ENCODE measurements around the gene TMEM11. TPM values are rescaled to one million over a fixed set of nuclear protein-coding genes. Genes with fewer than 3 reads are reported as not detected.

TMEM11 gene
- total RNA-seq, 1 donor from 2014 or later: 39.7 TPM

GRCh38 chr17:21211825-21212479 lies 2.0 kb downstream of the TMEM11 start:
- TF ChIP-seq CTCF (IDR thresholded peaks at IDR 0.05; ENCODE audit: borderline replicate concordance): no peak
- Histone ChIP-seq H3K4me3 (peak overlapping the region; percentile 99), H3K27me3 (ENCODE audit: low read depth) (no peaks in the 10 kb centered on the region), H3K4me1 (peaks cover 86% of the 10 kb centered on the region), H3K27ac (replicated peaks) (no peak overlapping the region), H3K9me3 (replicated peaks) (no peaks in the 10 kb centered on the region), H3K36me3 (peaks cover 26% of the 10 kb centered on the region)
- no peak for DNase-seq
- intact Hi-C loops (cut with micrococcal nuclease): no loop called here

- no peaks in the 10 kb centered on the region for H3K27me3 ChIP-seq (ENCODE audit: low read depth)
- H3K9me3 ChIP-seq (replicated peaks): no peaks in the 10 kb centered on the region
- intact Hi-C loops (cut with micrococcal nuclease): no loop called here
- TF ChIP-seq CTCF (IDR thresholded peaks at IDR 0.05; ENCODE audit: borderline replicate concordance): no peak
- peak overlapping the region; percentile 74 for H3K27ac ChIP-seq (replicated peaks)
- H3K4me3 ChIP-seq: no peak overlapping the region
- H3K4me1 ChIP-seq: peaks cover 94% of the 10 kb centered on the region
- peaks cover 26% of the 10 kb centered on the region for H3K36me3 ChIP-seq
- DNase-seq: no peak
Observed at GRCh38 chr17:21210411-21211076, 3.4 kb downstream of the TMEM11 start.

DNA sequence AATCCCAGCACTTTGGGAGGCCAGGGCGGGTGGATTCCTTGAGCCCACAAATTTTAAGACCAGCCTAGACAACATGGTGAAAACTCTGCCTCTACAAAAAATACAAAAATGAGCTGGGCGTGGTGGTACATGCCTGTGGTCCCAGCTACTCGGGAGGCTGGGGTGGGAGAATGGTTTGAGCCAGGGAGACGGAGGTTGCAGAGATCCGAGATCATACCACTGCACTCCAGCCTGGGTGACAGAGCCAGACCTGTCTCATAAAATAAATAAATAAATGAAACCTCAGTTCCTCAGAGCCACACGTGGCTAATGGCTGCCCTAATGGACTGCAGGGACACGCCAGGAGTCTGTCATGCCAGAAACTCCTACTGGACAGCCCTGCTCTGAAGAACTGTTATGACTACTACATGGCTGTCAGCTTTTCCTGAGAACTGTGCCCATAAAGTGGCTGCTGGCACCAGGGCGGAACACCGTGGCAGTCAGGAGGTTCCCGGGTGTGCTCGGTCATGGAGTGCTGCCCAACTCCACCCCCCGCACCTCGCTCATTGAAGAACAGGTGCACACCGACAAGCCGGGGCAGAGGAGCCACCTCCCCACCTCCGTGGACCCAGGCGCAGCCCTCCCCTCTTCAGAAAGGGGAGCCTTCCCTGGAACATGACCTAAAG lies 4.3 kb downstream of the TMEM11 start:
- Histone ChIP-seq H3K27ac (replicated peaks) (peak overlapping the region; percentile 74), H3K9me3 (replicated peaks) (no peaks in the 10 kb centered on the region), H3K4me3 (peak overlapping the region; percentile 2), H3K36me3 (peaks cover 26% of the 10 kb centered on the region), H3K27me3 (ENCODE audit: low read depth) (no peaks in the 10 kb centered on the region), H3K4me1 (peaks cover 94% of the 10 kb centered on the region)
- peak; percentile 69 for DNase-seq
- intact Hi-C loops (cut with micrococcal nuclease): no loop called here
- no peak for TF ChIP-seq CTCF (IDR thresholded peaks at IDR 0.05; ENCODE audit: borderline replicate concordance)

DNA sequence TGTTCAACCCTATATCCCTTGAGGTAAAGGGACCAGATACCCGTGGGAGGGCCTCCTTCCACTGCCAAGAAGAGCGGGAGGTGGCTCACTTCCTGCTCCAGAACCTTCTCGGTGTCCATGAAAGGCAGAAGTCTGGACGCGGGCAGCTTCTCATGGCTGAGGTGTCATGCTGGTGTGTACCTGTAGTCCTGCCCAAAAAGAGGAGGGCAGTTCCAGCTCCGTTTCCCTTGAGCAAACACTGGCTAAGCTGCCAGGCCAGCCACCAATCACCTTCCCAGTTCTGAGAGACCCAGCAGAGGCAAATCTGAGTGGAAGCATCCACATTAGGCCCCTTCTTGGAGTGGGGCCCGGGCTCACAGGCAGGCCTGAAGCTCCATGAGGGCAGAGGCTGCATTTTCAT lies 5.6 kb downstream of the TMEM11 start:
- Histone ChIP-seq H3K4me1 (peaks cover 95% of the 10 kb centered on the region), H3K4me3 (no peak overlapping the region), H3K9me3 (replicated peaks) (no peaks in the 10 kb centered on the region), H3K27ac (replicated peaks) (peak overlapping the region; percentile 74), H3K27me3 (ENCODE audit: low read depth) (no peaks in the 10 kb centered on the region), H3K36me3 (peaks cover 26% of the 10 kb centered on the region)
- DNase-seq: no peak
- intact Hi-C loops (cut with micrococcal nuclease): no loop called here
- TF ChIP-seq CTCF (IDR thresholded peaks at IDR 0.05; ENCODE audit: borderline replicate concordance): no peak

GRCh38 chr17:21204935-21205334 lies 9.0 kb downstream of the TMEM11 start:
- TF ChIP-seq CTCF (IDR thresholded peaks at IDR 0.05; ENCODE audit: borderline replicate concordance): no peak
- intact Hi-C loops (cut with micrococcal nuclease): no loop called here
- DNase-seq: no peak

More at GRCh38 chr17:21204935-21205334, 9.0 kb downstream of the TMEM11 start:
- Histone ChIP-seq H3K4me1 (peaks cover 95% of the 10 kb centered on the region), H3K4me3 (no peak overlapping the region), H3K27ac (replicated peaks) (no peak overlapping the region), H3K27me3 (ENCODE audit: low read depth) (no peaks in the 10 kb centered on the region), H3K36me3 (peaks cover 21% of the 10 kb centered on the region), H3K9me3 (replicated peaks) (no peaks in the 10 kb centered on the region)

All from left ventricle myocardium inferior (tissue), 1 donor.